Activated T-helper 1 cell treated with anti-CD3 and anti-CD28 coated beads, Interleukin-2, amount 50 U/mL, for 16 hours (primary cell): ENCODE measurements around the gene CAB39L.
A peak's percentile ranks its signal among the peaks of the same experiment; 100 is the strongest.

ENCODE experiments used
- DNase-seq, 2 donors: peaks; one replicate each; pipeline ENCODE4 v3.0.0-alpha.2; 2020; ENCODE audit warnings: low read depth in 1 of 2, low spot score in 1 of 2

CAB39L gene

GRCh38 chr13:49443704-49444523 is at the start of gene CAB39L, which contains the start of gene SETDB2:
Gene CAB39L (minus strand): TSS chr13:49444064. CDS start chr13:49382910, 61,154 bp downstream.
Gene SETDB2 (plus strand): TSS chr13:49444274. CDS start chr13:49451894, 7,620 bp downstream.
- DNase-seq, result peak; percentile 98

- DNase-seq, result no peak
These were observed 44.7 kb upstream of the CAB39L start for GRCh38 chr13:49488563-49488962.

GRCh38 chr13:49481788-49482187 is 37.9 kb upstream of the CAB39L start:
- no peak for DNase-seq

- no peak for DNase-seq
These were observed 32.7 kb upstream of the CAB39L start for GRCh38 chr13:49476529-49476928.

GRCh38 chr13:49472186-49472585 is 28.3 kb upstream of the CAB39L start:
- no peak for DNase-seq

GRCh38 chr13:49466292-49466838 is 22.5 kb upstream of the CAB39L start:
- no peak for DNase-seq

- DNase-seq, result no peak
These were observed 20.9 kb upstream of the CAB39L start for GRCh38 chr13:49464621-49465325.

- DNase-seq, result no peak
These were observed 20.2 kb upstream of the CAB39L start for GRCh38 chr13:49464085-49464484.

- DNase-seq, result no peak
These were observed 15.7 kb upstream of the CAB39L start for GRCh38 chr13:49459580-49459979.

GRCh38 chr13:49457221-49457620 is 13.4 kb upstream of the CAB39L start:
- no peak for DNase-seq

- no peak for DNase-seq
These were observed 12.3 kb upstream of the CAB39L start for GRCh38 chr13:49456156-49456555.

GRCh38 chr13:49455007-49455398 is 11.1 kb upstream of the CAB39L start:
- DNase-seq, result no peak

- no peak for DNase-seq
These were observed 10.6 kb upstream of the CAB39L start for GRCh38 chr13:49454388-49455006.

- DNase-seq, result no peak
These were observed 9.6 kb upstream of the CAB39L start for GRCh38 chr13:49453465-49453864.

- DNase-seq, result no peak
These were observed 9.0 kb upstream of the CAB39L start for GRCh38 chr13:49452725-49453457.

GRCh38 chr13:49450105-49450819 is 6.4 kb upstream of the CAB39L start:
- no peak for DNase-seq

- DNase-seq, result no peak
These were observed 4.9 kb upstream of the CAB39L start for GRCh38 chr13:49448753-49449152.

- no peak for DNase-seq
These were observed 2.6 kb upstream of the CAB39L start for GRCh38 chr13:49446473-49446872.

GRCh38 chr13:49444524-49445395 is 896 bp upstream of the CAB39L start:
- DNase-seq, result no peak
